Measurements from ENCODE around the gene S100Z. TPM values are rescaled to one million over a fixed set of nuclear protein-coding genes. Genes with fewer than 3 reads are reported as not detected.

Gene S100Z
- total RNA-seq, 2 experiments from 2014 or later: 2.5 to 3.2 TPM

- ATAC-seq (peak; percentile 39), DNase-seq (peak; percentile 41)
- no peaks in the 10 kb centered on the region for H3K36me3 Mint-ChIP-seq (ENCODE audit: low read depth)
- H3K4me1 Mint-ChIP-seq (ENCODE audit: low read depth): peaks cover 25% of the 10 kb centered on the region
- ChIA-PET CTCF (no interaction called here), POLR2A (no interaction called here)
- H3K4me3 Mint-ChIP-seq: no peak overlapping the region
- H3K27me3 Mint-ChIP-seq (ENCODE audit: low read depth): peaks cover 43% of the 10 kb centered on the region
- no peaks in the 10 kb centered on the region for H3K9me3 Mint-ChIP-seq (ENCODE audit: insufficient read depth)
- no peak overlapping the region for H3K27ac Mint-ChIP-seq
Measured at GRCh38 chr5:76960004-76960625, 110.3 kb downstream of the S100Z start.

- H3K27me3 Mint-ChIP-seq (ENCODE audit: low read depth): peaks cover 34% of the 10 kb centered on the region
- no peak for DNase-seq
Measured at GRCh38 chr5:76964060-76964459, 114.2 kb downstream of the S100Z start.

More at GRCh38 chr5:76964060-76964459, 114.2 kb downstream of the S100Z start:
- Mint-ChIP-seq H3K9me3 (ENCODE audit: insufficient read depth) (no peaks in the 10 kb centered on the region), H3K36me3 (ENCODE audit: low read depth) (no peaks in the 10 kb centered on the region), H3K4me3 (no peak overlapping the region), H3K4me1 (ENCODE audit: low read depth) (peaks cover 19% of the 10 kb centered on the region), H3K27ac (no peak overlapping the region)
- no peak for ATAC-seq
- POLR2A ChIA-PET: no interaction called here
- CTCF ChIA-PET: no interaction called here

Other genes starting within 250 kb of the S100Z start
- not detected for gene F2RL2, start 226.6 kb upstream of the S100Z start, total RNA-seq
- gene F2R, start 133.9 kb upstream of the S100Z start, total RNA-seq: 1 to 10 TPM; 7.5 to 7.9 TPM
- 1 to 10 TPM; 1.6 to 2.2 TPM for gene F2RL1, start 31.0 kb upstream of the S100Z start, total RNA-seq
- under 1 TPM; 0.29 to 0.34 TPM for gene CRHBP, start 103.0 kb downstream of the S100Z start, total RNA-seq
- gene AGGF1, start 180.4 kb downstream of the S100Z start, total RNA-seq: 10 to 100 TPM; 27.2 to 28.4 TPM
- 1 to 10 TPM; 2.0 TPM for gene ZBED3, start 237.3 kb downstream of the S100Z start, total RNA-seq